Activated B cell treated with CpG ODN at 0.5 μM for 24 hours (primary cell): ENCODE results near the gene CYLC2. TPM values are rescaled to one million over a fixed set of nuclear protein-coding genes. Genes with fewer than 3 reads are reported as not detected.

Experiments used
- ATAC-seq: fragments of 200-7000 bp; cut with Tn5 transposase; one replicate; pipeline ENCODE4 v1.10.0; 2021; ENCODE audit warnings: low read depth, mild to moderate bottlenecking, moderate library complexity
- CTCF ChIA-PET: fragments of 350-600 bp; sonication (Branson Sonifier 250); formaldehyde crosslinking; loops from one replicate; lab custom pipeline; 2021; ENCODE audit warnings: antibody characterized with exemption; lab: Charles Lee
- POLR2A ChIA-PET: fragments of 350-600 bp; sonication (Branson Sonifier 250); formaldehyde crosslinking; loops from one replicate; lab custom pipeline; 2021; ENCODE audit warnings: antibody characterized with exemption; lab: Charles Lee
- DNase-seq: peaks from one replicate; pipeline ENCODE4 v3.0.0; 2022
- H3K27ac Mint-ChIP-seq: one replicate; pipeline ENCODE4 v1.8.0; 2020; ENCODE audit warnings: mixed read lengths
- H3K27me3 Mint-ChIP-seq: one replicate; pipeline ENCODE4 v1.8.0; 2021; ENCODE audit warnings: mixed read lengths
- H3K36me3 Mint-ChIP-seq: one replicate; pipeline ENCODE4 v1.8.0; 2021; ENCODE audit warnings: low read depth, mixed read lengths
- H3K4me1 Mint-ChIP-seq: one replicate; pipeline ENCODE4 v1.8.0; 2021; ENCODE audit warnings: mixed read lengths
- H3K4me3 Mint-ChIP-seq: one replicate; pipeline ENCODE4 v1.8.0; 2020; ENCODE audit warnings: mild to moderate bottlenecking, mixed read lengths
- H3K9me3 Mint-ChIP-seq: one replicate; pipeline ENCODE4 v1.8.0; 2020; ENCODE audit warnings: mixed read lengths
- CTCF ChIP-seq: fragments of 200-600 bp; IDR thresholded peaks from one replicate; pipeline ENCODE4 v1.8.0; 2022; ENCODE audit warnings: antibody characterized with exemption, mild to moderate bottlenecking
- intact Hi-C: fragments of 100-400 bp; cut with micrococcal nuclease; formaldehyde crosslinking; loops from one replicate; pipeline ENCODE4 v1.15.1; 2024
- total RNA-seq: library from RNA; stranded (reverse); gene quantifications from 2 replicates; pipeline ENCODE4 v1.2.3, GENCODE V29; 2022

Gene CYLC2
- total RNA-seq, result not detected in 2 replicates

GRCh38 chr9:102995033-102995432 lies at the start of gene CYLC2:
CYLC2 (plus strand) TSS chr9:102995333; CDS start chr9:102995381, 48 bp downstream.
- no peaks in the 10 kb centered on the region for H3K4me1 Mint-ChIP-seq
- no peaks in the 10 kb centered on the region for H3K27me3 Mint-ChIP-seq
- ATAC-seq (no peak), DNase-seq (no peak)
- no peak for TF ChIP-seq CTCF
- H3K9me3 Mint-ChIP-seq, result no peaks in the 10 kb centered on the region
- no peak within 1 kb of the TSS for H3K27ac Mint-ChIP-seq
- no peaks in the 10 kb centered on the region for H3K36me3 Mint-ChIP-seq
- no peak within 1 kb of the TSS for H3K4me3 Mint-ChIP-seq
- POLR2A ChIA-PET, result no interaction called here
- intact Hi-C loops, result no loop called here
- CTCF ChIA-PET, result no interaction called here

- Mint-ChIP-seq H3K27ac (no peak overlapping the region), H3K4me1 (no peaks in the 10 kb centered on the region), H3K4me3 (no peak overlapping the region), H3K36me3 (no peaks in the 10 kb centered on the region), H3K9me3 (peaks cover 2% of the 10 kb centered on the region), H3K27me3 (no peaks in the 10 kb centered on the region)
- intact Hi-C loops, result loop anchor here (10.0 kb wide), 1 partner anchor 64 kb away; no protein-coding TSS in a partner anchor
- no peak for DNase-seq
- CTCF ChIA-PET, result no interaction called here
- TF ChIP-seq CTCF, result no peak
- no peak for ATAC-seq
- POLR2A ChIA-PET, result no interaction called here
Measured at GRCh38 chr9:102950346-102950745, 44.8 kb upstream of the CYLC2 start.

- Mint-ChIP-seq H3K4me3 (no peak overlapping the region), H3K36me3 (no peaks in the 10 kb centered on the region), H3K9me3 (peaks cover 9% of the 10 kb centered on the region), H3K27me3 (no peaks in the 10 kb centered on the region), H3K4me1 (no peaks in the 10 kb centered on the region), H3K27ac (no peak overlapping the region)
- DNase-seq (no peak), ATAC-seq (no peak)
- TF ChIP-seq CTCF, result no peak
- intact Hi-C loops, result no loop called here
- POLR2A ChIA-PET, result no interaction called here
- CTCF ChIA-PET, result no interaction called here
Measured at GRCh38 chr9:102966999-102967398, 28.1 kb upstream of the CYLC2 start.

- ATAC-seq, result no peak
Measured at GRCh38 chr9:102967979-102968378, 27.2 kb upstream of the CYLC2 start.

GRCh38 chr9:102972780-102973179 lies 22.4 kb upstream of the CYLC2 start:
- ChIA-PET CTCF (no interaction called here), POLR2A (no interaction called here)
- Mint-ChIP-seq H3K27ac (no peak overlapping the region), H3K36me3 (no peaks in the 10 kb centered on the region), H3K9me3 (peaks cover 9% of the 10 kb centered on the region), H3K4me1 (no peaks in the 10 kb centered on the region), H3K27me3 (no peaks in the 10 kb centered on the region), H3K4me3 (no peak overlapping the region)
- no peak for TF ChIP-seq CTCF
- DNase-seq (no peak), ATAC-seq (no peak)
- intact Hi-C loops, result no loop called here

More at GRCh38 chr9:102967979-102968378, 27.2 kb upstream of the CYLC2 start:
- Mint-ChIP-seq H3K4me3 (no peak overlapping the region), H3K27ac (no peak overlapping the region), H3K9me3 (peaks cover 9% of the 10 kb centered on the region), H3K27me3 (no peaks in the 10 kb centered on the region), H3K4me1 (no peaks in the 10 kb centered on the region), H3K36me3 (no peaks in the 10 kb centered on the region)
- intact Hi-C loops, result no loop called here
- ChIA-PET CTCF (no interaction called here), POLR2A (no interaction called here)
- no peak for TF ChIP-seq CTCF
- no peak for DNase-seq
